H9 (cell line): ENCODE measurements around the gene MEIOSIN. TPM values are rescaled to one million over a fixed set of nuclear protein-coding genes. Genes with fewer than 3 reads are reported as not detected.

Source experiments
- DNase-seq: peaks from one replicate; pipeline ENCODE4 v3.0.0-alpha.2; 2017
- H2AFZ ChIP-seq: one replicate; pipeline ENCODE4 v1.6.1; 2013; ENCODE audit warnings: mild to moderate bottlenecking, low read length, control low read depth, moderate library complexity
- H2AK5ac ChIP-seq: 2 replicates; pipeline ENCODE4 v1.6.1; 2013; ENCODE audit warnings: low read length, control low read depth, mixed read lengths; ENCODE audit not compliant: insufficient read length
- H2BK120ac ChIP-seq: one replicate; pipeline ENCODE4 v1.6.1; 2013; ENCODE audit warnings: low read depth, mild to moderate bottlenecking, low read length, control low read depth, inconsistent platforms; ENCODE audit not compliant: poor library complexity, severe bottlenecking
- H2BK12ac ChIP-seq: 2 replicates; pipeline ENCODE4 v1.6.1; 2013; ENCODE audit warnings: low read length, control low read depth, mixed read lengths, low read depth; ENCODE audit not compliant: insufficient read length
- H2BK15ac ChIP-seq: 2 replicates; pipeline ENCODE4 v1.6.1; 2013; ENCODE audit warnings: low read depth, low read length, control low read depth
- H2BK20ac ChIP-seq: one replicate; pipeline ENCODE4 v1.6.1; 2013; ENCODE audit warnings: low read depth, mild to moderate bottlenecking, low read length, control low read depth, inconsistent platforms; ENCODE audit not compliant: poor library complexity, severe bottlenecking
- H2BK5ac ChIP-seq: 2 replicates; pipeline ENCODE4 v1.6.1; 2013; ENCODE audit warnings: low read length, control low read depth, mixed read lengths; ENCODE audit not compliant: insufficient read length
- H3K14ac ChIP-seq: 2 replicates; pipeline ENCODE4 v1.6.1; 2013; ENCODE audit warnings: low read length, control low read depth; ENCODE audit not compliant: insufficient read depth
- H3K18ac ChIP-seq: 2 replicates; pipeline ENCODE4 v1.6.1; 2013; ENCODE audit warnings: low read depth, mild to moderate bottlenecking, mixed read lengths, low read length, control low read depth; ENCODE audit not compliant: insufficient read length
- H3K23ac ChIP-seq: 2 replicates; pipeline ENCODE4 v1.6.1; 2013; ENCODE audit warnings: low read length, control low read depth, mixed read lengths, low read depth; ENCODE audit not compliant: insufficient read length
- H3K23me2 ChIP-seq: 2 replicates; pipeline ENCODE4 v1.6.1; 2013; ENCODE audit warnings: low read depth, mild to moderate bottlenecking, mixed read lengths, low read length, control low read depth; ENCODE audit not compliant: insufficient read length, poor library complexity, severe bottlenecking
- H3K27ac ChIP-seq: 2 replicates; pipeline ENCODE4 v1.5.1; 2013; ENCODE audit warnings: low read length, control low read depth, mixed read lengths, low read depth; ENCODE audit not compliant: insufficient read length
- H3K27me3 ChIP-seq: 2 replicates; pipeline ENCODE4 v1.6.1; 2013; ENCODE audit warnings: low read length, control low read depth, inconsistent platforms; ENCODE audit not compliant: insufficient read depth
- H3K4ac ChIP-seq: 2 replicates; pipeline ENCODE4 v1.6.1; 2013; ENCODE audit warnings: low read depth, mild to moderate bottlenecking, control low read depth, inconsistent platforms, low read length, moderate library complexity
- H3K4me1 ChIP-seq: 2 replicates; pipeline ENCODE4 v1.6.1; 2013; ENCODE audit warnings: low read length, control low read depth, inconsistent platforms; ENCODE audit not compliant: insufficient read depth
- H3K4me2 ChIP-seq: 2 replicates; pipeline ENCODE4 v1.6.1; 2013; ENCODE audit warnings: low read length, control low read depth, mixed read lengths; ENCODE audit not compliant: insufficient read length, insufficient read depth
- H3K56ac ChIP-seq: 2 replicates; pipeline ENCODE4 v1.6.1; 2013; ENCODE audit warnings: low read depth, mild to moderate bottlenecking, mixed read lengths, low read length, control low read depth; ENCODE audit not compliant: insufficient read length
- H3K79me1 ChIP-seq: 2 replicates; pipeline ENCODE4 v1.6.1; 2013; ENCODE audit warnings: low read depth, mild to moderate bottlenecking, moderate library complexity, low read length, control low read depth, inconsistent platforms; ENCODE audit not compliant: insufficient read depth, poor library complexity, severe bottlenecking
- H3K79me2 ChIP-seq: 2 replicates; pipeline ENCODE4 v1.6.1; 2013; ENCODE audit warnings: low read length, control low read depth, inconsistent platforms; ENCODE audit not compliant: insufficient read depth
- H3K9ac ChIP-seq: 2 replicates; pipeline ENCODE4 v1.6.1; 2013; ENCODE audit warnings: low read length, control low read depth, mixed read lengths; ENCODE audit not compliant: insufficient read length; ENCODE audit errors: extremely low read depth
- H3K9me3 ChIP-seq: one replicate; pipeline ENCODE4 v1.6.1; 2013; ENCODE audit warnings: low read depth, low read length, inconsistent platforms; ENCODE audit not compliant: control insufficient read depth
- H3T11ph ChIP-seq: one replicate; pipeline ENCODE4 v1.6.1; 2013; ENCODE audit warnings: mild to moderate bottlenecking, low read length, control low read depth, inconsistent platforms
- H4K20me1 ChIP-seq: one replicate; pipeline ENCODE4 v1.6.1; 2013; ENCODE audit not compliant: control insufficient read depth, insufficient read length, insufficient read depth
- H4K5ac ChIP-seq: 2 replicates; pipeline ENCODE4 v1.6.1; 2013; ENCODE audit warnings: low read depth, mild to moderate bottlenecking, mixed read lengths, low read length, control low read depth; ENCODE audit not compliant: insufficient read length
- H4K8ac ChIP-seq: replicated peaks from 2 replicates; pipeline ENCODE4 v1.6.1; 2013; ENCODE audit warnings: low read length, control low read depth, mixed read lengths, low read depth; ENCODE audit not compliant: insufficient read length
- H4K91ac ChIP-seq: 2 replicates; pipeline ENCODE4 v1.6.1; 2013; ENCODE audit warnings: low read depth, mild to moderate bottlenecking, moderate library complexity, mixed read lengths, low read length, control low read depth; ENCODE audit not compliant: insufficient read length
- H3K27ac Mint-ChIP-seq, 3 experiments: 2 replicates in 2 of 3; 3 replicates in 1 of 3; pipeline ENCODE4 v1.8.0; 2020 to 2021; ENCODE audit warnings: mixed read lengths in 3 of 3, mild to moderate bottlenecking in 1 of 3, moderate library complexity in 1 of 3
- H3K27me3 Mint-ChIP-seq: 2 replicates; pipeline ENCODE4 v1.8.0; 2021; ENCODE audit warnings: low read depth, mild to moderate bottlenecking, moderate library complexity, mixed read lengths
- H3K36me3 Mint-ChIP-seq, 3 experiments: 2 replicates in 2 of 3; 3 replicates in 1 of 3; pipeline ENCODE4 v1.8.0; 2020 to 2021; ENCODE audit warnings: low read depth in 3 of 3, mixed read lengths in 3 of 3; ENCODE audit not compliant: insufficient read depth in 1 of 3
- H3K4me1 Mint-ChIP-seq, 2 experiments: 2 replicates each; pipeline ENCODE4 v1.8.0; 2020; ENCODE audit warnings: mixed read lengths in 2 of 2
- H3K4me3 Mint-ChIP-seq, 2 experiments: 2 replicates in 1 of 2; 3 replicates in 1 of 2; pipeline ENCODE4 v1.8.0; 2020 to 2021; ENCODE audit warnings: mild to moderate bottlenecking in 2 of 2, mixed read lengths in 2 of 2, moderate library complexity in 1 of 2
- H3K9me3 Mint-ChIP-seq, 2 experiments: 2 replicates in 1 of 2; 3 replicates in 1 of 2; pipeline ENCODE4 v1.8.0; 2020; ENCODE audit warnings: mild to moderate bottlenecking in 2 of 2, mixed read lengths in 2 of 2, moderate library complexity in 1 of 2
- WGBS: extraction: QIAGEN DNeasy Blood & Tissue Kit; methylation state at CpG from one replicate; pipeline ENCODE4 v1.1.7; 2013; ENCODE audit warnings: missing lambda C conversion rate, low lambda C conversion rate, mixed read lengths; ENCODE audit not compliant: insufficient read length; ENCODE audit errors: extremely low coverage; 5-methylcytosine and 5-hydroxymethylcytosine counted together
- total RNA-seq: library from RNA; stranded (reverse); gene quantifications from 2 replicates; pipeline ENCODE4 v1.2.1, GENCODE V29; 2021
- TF ChIP-seq, protein P1 (sequence below): fragments of 200-600 bp; sonication (generic); conservative IDR thresholded peaks from 3 replicates; pipeline ENCODE4 v1.8.0; 2021; ENCODE audit warnings: antibody characterized with exemption, mild to moderate bottlenecking

MEIOSIN gene
- total RNA-seq, 1 experiment from 2014 or later = not detected

DNA sequence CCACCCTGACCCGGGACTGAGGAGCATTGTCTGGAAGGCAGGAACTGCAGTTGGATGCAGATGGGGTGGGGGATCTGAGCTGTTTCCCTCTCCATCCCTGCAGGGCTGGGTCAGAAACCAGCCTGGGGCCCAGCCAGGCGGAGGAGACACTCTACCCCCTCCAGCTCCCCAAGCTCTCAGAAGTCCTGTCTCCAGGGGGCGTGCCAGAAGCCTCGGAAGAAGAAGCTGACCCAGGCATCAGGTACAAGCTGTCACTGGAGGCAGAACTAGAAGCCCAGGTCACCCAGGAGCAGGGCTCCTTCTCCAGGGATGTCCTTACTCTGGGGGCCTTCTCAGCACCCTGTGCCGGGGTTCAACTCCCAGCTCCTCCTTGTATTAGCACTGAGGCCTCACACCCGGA is 20.3 kb downstream of the MEIOSIN start:
- WGBS = no CpG with 5 or more reads among the region's 6 CpGs
- DNase-seq = peak; percentile 79

More for the DNA sequence above, 20.3 kb downstream of the MEIOSIN start:
- no peak overlapping the region for H4K8ac ChIP-seq
- H4K91ac ChIP-seq = no peak overlapping the region
- peaks cover 3 to 6% of the 10 kb centered on the region in 2 experiments; a peak in 3 of 4 replicates for H3K4me1 Mint-ChIP-seq
- H3K18ac ChIP-seq = no peak overlapping the region
- H3K4me1 ChIP-seq = no peaks in the 10 kb centered on the region
- no peaks in the 10 kb centered on the region for H3K36me3 Mint-ChIP-seq
- H3K23ac ChIP-seq = no peak overlapping the region
- H2BK5ac ChIP-seq = no peak overlapping the region
- no peaks in the 10 kb centered on the region for H3K9me3 Mint-ChIP-seq
- no peaks in the 10 kb centered on the region for H3K23me2 ChIP-seq
- H3K14ac ChIP-seq = peak overlapping the region; percentile 17; the same call in 1 of the 2 replicates
- no peak overlapping the region for H2BK120ac ChIP-seq
- no peak overlapping the region for H2AK5ac ChIP-seq
- no peak overlapping the region for H3K27ac Mint-ChIP-seq
- H3K27me3 ChIP-seq = no peaks in the 10 kb centered on the region
- no peak overlapping the region for H2BK12ac ChIP-seq
- H3K4ac ChIP-seq = no peak overlapping the region
- no peak overlapping the region for H2BK15ac ChIP-seq
- no peak overlapping the region for H2AFZ ChIP-seq
- H3K9me3 ChIP-seq = no peaks in the 10 kb centered on the region
- no peak overlapping the region for H3K27ac ChIP-seq
- H4K5ac ChIP-seq = no peak overlapping the region
- no peaks in the 10 kb centered on the region for H3K79me2 ChIP-seq
- peaks cover 19% of the 10 kb centered on the region for H3K27me3 Mint-ChIP-seq
- H4K20me1 ChIP-seq = no peaks in the 10 kb centered on the region
- H3K4me2 ChIP-seq = no peak overlapping the region
- H3T11ph ChIP-seq = no peak overlapping the region
- no peak overlapping the region for H3K4me3 Mint-ChIP-seq
- no peak overlapping the region for H3K56ac ChIP-seq
- TF ChIP-seq, protein P1, sequence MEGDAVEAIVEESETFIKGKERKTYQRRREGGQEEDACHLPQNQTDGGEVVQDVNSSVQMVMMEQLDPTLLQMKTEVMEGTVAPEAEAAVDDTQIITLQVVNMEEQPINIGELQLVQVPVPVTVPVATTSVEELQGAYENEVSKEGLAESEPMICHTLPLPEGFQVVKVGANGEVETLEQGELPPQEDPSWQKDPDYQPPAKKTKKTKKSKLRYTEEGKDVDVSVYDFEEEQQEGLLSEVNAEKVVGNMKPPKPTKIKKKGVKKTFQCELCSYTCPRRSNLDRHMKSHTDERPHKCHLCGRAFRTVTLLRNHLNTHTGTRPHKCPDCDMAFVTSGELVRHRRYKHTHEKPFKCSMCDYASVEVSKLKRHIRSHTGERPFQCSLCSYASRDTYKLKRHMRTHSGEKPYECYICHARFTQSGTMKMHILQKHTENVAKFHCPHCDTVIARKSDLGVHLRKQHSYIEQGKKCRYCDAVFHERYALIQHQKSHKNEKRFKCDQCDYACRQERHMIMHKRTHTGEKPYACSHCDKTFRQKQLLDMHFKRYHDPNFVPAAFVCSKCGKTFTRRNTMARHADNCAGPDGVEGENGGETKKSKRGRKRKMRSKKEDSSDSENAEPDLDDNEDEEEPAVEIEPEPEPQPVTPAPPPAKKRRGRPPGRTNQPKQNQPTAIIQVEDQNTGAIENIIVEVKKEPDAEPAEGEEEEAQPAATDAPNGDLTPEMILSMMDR = peak; percentile 52
- H2BK20ac ChIP-seq = no peak overlapping the region
- H3K9ac ChIP-seq = no peak overlapping the region
- no peaks in the 10 kb centered on the region for H3K79me1 ChIP-seq
